ENCODE measurements around the gene WDR37. TPM values are rescaled to one million over a fixed set of nuclear protein-coding genes. Genes with fewer than 3 reads are reported as not detected.

Gene WDR37
- total and polyA plus RNA-seq, 12 donors, result 15.8 to 32.7 (median 23.3) TPM

DNA sequence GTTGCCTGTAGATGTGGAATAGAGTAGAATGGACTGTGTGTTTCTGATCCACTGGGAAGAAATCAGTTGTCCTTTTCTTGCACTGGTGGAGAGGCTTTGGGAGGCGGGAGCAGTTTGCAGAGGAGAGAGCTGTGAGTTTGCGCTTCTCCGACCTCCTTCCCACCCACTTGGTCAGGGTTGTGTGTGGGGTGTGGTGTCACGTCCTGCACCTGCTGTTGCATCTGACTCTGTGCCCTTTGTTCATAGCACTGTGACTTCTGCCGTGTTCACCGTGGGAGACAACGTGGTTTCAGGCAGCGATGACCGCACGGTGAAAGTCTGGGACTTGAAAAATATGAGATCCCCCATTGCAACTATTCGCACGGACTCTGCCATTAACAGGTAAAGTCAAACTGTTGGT lies 67.8 kb downstream of the WDR37 start:
- intact Hi-C loops (cut with DNase I), result no loop called here
- WGBS, 4 donors, result 96 to 98% (median 97%) methylated on average over 12 of the region's 12 CpGs

GRCh38 chr10:1124796-1125195 lies 68.6 kb downstream of the WDR37 start:
- peak in 1 of 7 donors; percentile 10 for DNase-seq
- TF ChIP-seq CTCF (IDR thresholded peaks at IDR 0.05) (no peak), POLR2A (IDR thresholded peaks at IDR 0.05) (no peak)
- Histone ChIP-seq H3K9me3 (replicated peaks in 1 of 3) (no peaks in the 10 kb centered on the region), H3K4me1 (replicated peaks in 1 of 2) (peaks cover 0 to 7% of the 10 kb centered on the region in 2 donors), H3K27ac (no peak overlapping the region), H3K36me3 (replicated peaks in 1 of 2) (peaks cover 0 to 68% of the 10 kb centered on the region in 2 donors), H3K4me3 (no peak overlapping the region), H3K27me3 (no peaks in the 10 kb centered on the region)
- intact Hi-C loops (cut with DNase I), result no loop called here
- 95 to 97% (median 97%) methylated on average over 11 of the region's 11 CpGs for WGBS, 4 donors

More for the DNA sequence above, 67.8 kb downstream of the WDR37 start:
- no peak overlapping the region for H3K27ac ChIP-seq
- H3K4me1 ChIP-seq (replicated peaks in 1 of 2), result peaks cover 0 to 7% of the 10 kb centered on the region in 2 donors
- no peak for TF ChIP-seq POLR2A (IDR thresholded peaks at IDR 0.05)
- no peak for TF ChIP-seq CTCF (IDR thresholded peaks at IDR 0.05)
- H3K27me3 ChIP-seq, result no peaks in the 10 kb centered on the region
- no peaks in the 10 kb centered on the region for H3K9me3 ChIP-seq (replicated peaks in 1 of 3)
- H3K4me3 ChIP-seq, result no peak overlapping the region
- peak in 1 of 7 donors; percentile 5 for DNase-seq
- peaks cover 0 to 60% of the 10 kb centered on the region in 2 donors for H3K36me3 ChIP-seq (replicated peaks in 1 of 2)

DNA sequence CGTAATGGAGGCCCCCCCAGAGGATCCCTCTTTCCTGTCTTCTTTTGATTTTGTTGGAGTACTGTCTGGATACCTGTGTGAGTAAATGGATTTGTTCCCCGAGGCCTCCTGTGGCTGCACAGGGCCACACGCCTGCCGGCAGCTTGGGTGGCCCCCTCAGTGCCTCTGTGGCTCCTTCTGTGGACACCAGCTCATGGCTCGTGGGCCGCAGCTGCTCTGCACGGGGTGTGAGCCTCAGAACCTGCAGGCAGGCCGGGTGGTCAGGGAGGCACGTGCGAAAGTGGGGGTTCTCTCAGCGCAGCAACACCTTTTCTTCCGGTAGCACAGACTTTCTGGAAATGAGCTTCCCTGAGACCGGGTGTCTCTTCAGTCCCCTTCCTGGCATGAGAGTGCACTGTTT lies 70.3 kb downstream of the WDR37 start:
- Histone ChIP-seq H3K4me3 (no peak overlapping the region), H3K4me1 (replicated peaks in 1 of 2) (peaks cover 0 to 7% of the 10 kb centered on the region in 2 donors), H3K9me3 (replicated peaks in 1 of 3) (no peaks in the 10 kb centered on the region), H3K27me3 (no peaks in the 10 kb centered on the region), H3K36me3 (replicated peaks in 1 of 2) (peaks cover 0 to 71% of the 10 kb centered on the region in 2 donors), H3K27ac (no peak overlapping the region)
- intact Hi-C loops (cut with DNase I), result no loop called here
- TF ChIP-seq CTCF (IDR thresholded peaks at IDR 0.05) (no peak), POLR2A (IDR thresholded peaks at IDR 0.05) (no peak)
- 92 to 98% (median 95%) methylated on average over 13 of the region's 13 CpGs for WGBS, 4 donors
- peak in 1 of 7 donors; percentile 8 for DNase-seq

DNA sequence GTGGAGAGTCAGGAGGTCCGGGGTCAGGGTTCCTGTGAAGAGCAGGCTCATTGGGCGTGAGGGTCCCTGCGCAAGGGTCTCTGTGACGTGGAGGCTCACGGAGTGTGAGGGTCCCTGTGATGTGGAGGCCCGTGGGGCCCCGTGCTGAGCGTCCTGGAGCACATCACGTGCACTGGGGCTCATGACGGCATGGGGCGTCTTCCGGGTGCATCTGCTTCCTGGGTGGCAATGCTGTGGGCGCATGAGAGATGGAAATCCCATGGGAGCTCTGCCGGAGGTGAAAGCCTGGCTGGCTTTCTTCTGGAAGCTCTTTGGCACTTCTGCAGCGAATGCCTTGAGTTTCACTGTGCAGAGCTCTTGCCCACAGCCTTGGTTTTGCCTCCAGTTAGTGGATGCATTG lies 71.4 kb downstream of the WDR37 start:
- Histone ChIP-seq H3K4me3 (no peak overlapping the region), H3K27ac (no peak overlapping the region), H3K4me1 (replicated peaks in 1 of 2) (peaks cover 0 to 7% of the 10 kb centered on the region in 2 donors), H3K27me3 (no peaks in the 10 kb centered on the region), H3K9me3 (replicated peaks in 1 of 3) (no peaks in the 10 kb centered on the region), H3K36me3 (replicated peaks in 1 of 2) (peaks cover 0 to 61% of the 10 kb centered on the region in 2 donors)
- WGBS, 4 donors, result 91 to 96% (median 91%) methylated on average over 12 to 15 of the region's 15 CpGs
- peak in 1 of 7 donors; percentile 11 for DNase-seq
- TF ChIP-seq POLR2A (IDR thresholded peaks at IDR 0.05) (no peak), CTCF (IDR thresholded peaks at IDR 0.05) (no peak)
- intact Hi-C loops (cut with DNase I), result no loop called here
